Fibroblast of skin of right biceps (primary cell): Measurements from ENCODE around the gene TMEM132C.
A peak's percentile ranks its signal among the peaks of the same experiment; 100 is the strongest.
"Not testable (repeated sequence)": the region's sequence is repeated elsewhere in the genome, so short reads cannot be mapped to it uniquely, and the experiment has no call there.

Experiments
- DNase-seq: peaks from one replicate; pipeline ENCODE4 v3.0.0-alpha.2; 2013

Gene TMEM132C

DNA sequence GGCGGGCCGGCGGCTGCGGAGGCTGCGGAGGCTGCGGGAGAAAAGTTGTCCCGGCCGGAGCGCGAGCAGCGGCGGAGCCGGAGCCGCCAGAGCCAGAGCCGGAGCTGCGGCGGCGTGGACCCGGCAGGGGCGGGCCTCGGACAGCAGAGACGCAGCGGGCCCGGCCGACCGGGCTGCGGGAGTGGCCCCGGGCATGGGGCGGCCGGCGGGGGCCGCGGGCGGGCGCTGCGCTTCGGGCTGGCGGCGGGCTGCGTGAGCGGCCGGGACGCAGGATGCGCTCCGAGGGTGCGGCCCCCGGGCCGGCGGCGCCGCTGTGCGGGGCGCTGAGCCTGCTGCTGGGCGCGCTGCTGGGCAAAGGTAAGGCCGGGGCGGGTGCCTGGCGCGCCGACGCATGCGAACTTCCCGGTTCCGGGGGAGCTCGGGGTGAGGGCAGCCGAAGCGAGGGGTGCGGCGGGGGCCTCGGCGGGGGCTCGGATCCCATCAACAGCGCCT is at the start of gene TMEM132C:
TSS of gene TMEM132C (plus strand) at position 40 of the 492 bp plus-strand sequence. CDS start at position 273, 233 bp downstream.
- no peak for DNase-seq

GRCh38 chr12:128224226-128224625 is 42.7 kb upstream of the TMEM132C start:
- DNase-seq = no peak

GRCh38 chr12:128228581-128228980 is 38.4 kb upstream of the TMEM132C start:
- DNase-seq = no peak

DNA sequence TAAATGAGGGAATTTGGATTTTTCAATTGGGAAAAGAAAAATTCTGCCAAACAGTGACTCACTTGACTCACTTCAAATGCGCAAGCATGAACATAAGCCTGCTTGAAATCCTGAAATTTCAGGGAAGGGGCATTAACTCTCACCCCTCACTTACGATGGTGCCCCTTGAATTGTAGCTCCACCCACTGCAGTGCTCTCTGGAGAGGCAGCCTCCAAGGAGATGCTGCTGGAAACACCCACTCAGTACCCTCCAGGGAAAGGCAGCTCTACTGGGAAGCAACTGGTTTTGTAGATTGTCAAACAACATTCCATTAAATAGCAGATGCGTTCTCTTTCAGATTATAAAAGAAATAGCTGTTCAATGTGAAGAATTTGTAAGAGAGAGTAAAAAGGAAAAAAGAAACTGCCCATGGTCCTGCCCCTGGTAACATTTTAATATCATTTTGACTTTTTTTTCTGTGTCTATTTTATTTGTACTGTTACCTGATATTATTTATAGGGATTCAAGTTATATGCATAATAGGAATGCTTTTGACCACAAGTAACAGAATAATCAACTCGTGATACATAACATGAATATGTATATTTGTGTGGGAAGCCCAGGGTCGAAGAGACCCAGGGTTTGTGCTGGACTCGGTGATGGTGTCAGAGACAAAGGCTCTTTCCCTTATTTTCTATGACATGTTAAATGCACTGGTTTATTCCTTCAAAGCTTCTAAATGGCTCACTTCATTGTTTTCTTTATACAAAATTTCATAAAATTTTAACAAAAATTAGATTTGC is 31.1 kb upstream of the TMEM132C start:
- no peak for DNase-seq

DNA sequence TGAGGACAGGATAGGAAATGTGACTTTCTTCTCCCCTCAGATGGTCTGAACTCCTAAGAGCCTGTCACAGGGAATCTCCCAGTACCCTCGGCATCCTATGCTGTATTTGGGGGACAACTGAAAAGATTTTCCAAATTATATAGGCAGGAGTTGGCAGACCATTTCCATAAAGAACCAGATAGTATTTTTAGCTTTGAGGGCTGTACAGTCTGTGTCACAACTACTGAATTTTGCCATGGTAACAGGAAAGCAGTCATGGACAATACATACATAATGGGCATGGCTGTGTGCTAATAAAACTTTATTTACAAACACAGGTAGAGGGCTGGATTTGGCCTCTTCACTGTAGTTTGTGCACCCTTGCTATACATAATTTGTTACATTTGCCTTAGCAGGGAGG is 30.4 kb upstream of the TMEM132C start:
- DNase-seq = no peak

DNA sequence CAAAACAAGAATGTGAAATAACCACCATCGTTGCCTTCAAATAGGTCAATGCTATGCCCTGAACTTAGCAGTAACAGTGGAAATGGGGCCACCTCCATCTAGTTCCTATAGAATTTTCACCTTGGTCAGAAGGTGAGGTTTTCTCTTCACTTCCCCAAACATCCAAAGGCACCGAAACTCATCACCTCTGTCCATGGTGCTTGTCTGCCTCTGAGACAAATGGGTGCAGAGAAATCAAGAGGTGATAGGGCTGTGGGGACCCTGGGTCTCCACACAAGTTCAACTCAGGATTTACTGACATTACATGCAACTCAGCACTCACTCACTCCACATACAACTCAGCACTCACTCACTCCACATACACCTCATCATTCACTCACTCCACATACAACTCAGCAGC is 26.2 kb upstream of the TMEM132C start:
- DNase-seq = no peak

DNA sequence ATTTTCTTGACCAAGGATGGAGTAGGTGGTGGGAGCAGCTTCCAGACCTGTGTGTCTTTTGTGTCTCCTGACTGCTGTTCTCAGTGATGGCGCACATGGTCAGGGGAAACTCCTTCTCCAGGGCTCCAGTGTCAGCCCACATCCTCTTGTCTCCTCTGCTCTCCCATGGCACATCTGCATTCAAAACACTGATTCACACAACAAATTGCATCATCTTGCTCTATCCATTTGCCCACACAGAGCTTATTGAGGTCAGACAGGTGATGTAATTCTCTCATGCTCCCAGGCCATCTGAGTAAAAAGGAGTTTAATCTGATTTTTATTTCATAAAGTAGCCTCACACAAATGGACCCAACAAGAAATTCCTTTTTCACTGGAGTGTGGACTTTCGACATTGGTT is 21.8 kb upstream of the TMEM132C start:
- no peak for DNase-seq

DNA sequence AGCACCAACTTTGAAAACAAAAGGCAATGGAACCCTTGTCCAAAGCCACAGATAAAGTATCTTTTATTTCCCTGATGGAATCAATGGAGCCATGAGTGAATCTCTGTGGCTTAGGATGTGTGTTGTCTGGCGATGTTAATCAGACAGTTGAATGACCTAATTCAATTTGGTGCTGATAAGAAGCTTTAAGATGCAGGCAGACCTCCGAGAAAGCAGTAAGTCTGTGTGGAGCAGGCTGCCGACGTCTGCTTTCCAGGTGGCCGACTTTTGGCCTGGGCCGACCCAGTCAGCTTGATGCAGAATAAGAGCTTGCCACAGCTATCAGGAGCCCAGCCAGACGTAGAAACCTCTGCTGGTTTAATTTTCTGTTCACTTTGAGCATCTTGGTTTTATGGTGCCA is 21.1 kb upstream of the TMEM132C start:
- no peak for DNase-seq

DNA sequence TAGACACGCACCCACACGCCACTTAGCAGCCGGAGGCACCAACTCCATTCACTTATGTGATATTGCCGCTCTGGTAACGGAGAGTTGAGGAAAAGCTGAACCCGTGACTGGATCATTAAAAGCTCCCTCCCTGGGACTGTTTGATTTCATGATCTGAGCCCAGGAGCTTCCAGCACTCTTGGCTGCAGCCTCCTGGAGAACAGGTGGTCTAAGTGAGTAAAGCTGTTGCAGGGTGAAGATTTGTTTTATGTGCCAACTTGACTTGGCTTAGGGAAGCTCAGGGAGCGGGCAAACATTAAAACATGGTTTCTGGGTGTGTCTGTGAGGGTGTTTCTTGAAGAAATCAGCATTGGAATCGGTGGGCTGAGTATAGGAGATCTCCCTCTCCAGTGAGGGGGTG is 16.9 kb upstream of the TMEM132C start:
- DNase-seq = no peak

- DNase-seq = not testable (repeated sequence)
Measured at GRCh38 chr12:128253829-128254228, 13.1 kb upstream of the TMEM132C start.

DNA sequence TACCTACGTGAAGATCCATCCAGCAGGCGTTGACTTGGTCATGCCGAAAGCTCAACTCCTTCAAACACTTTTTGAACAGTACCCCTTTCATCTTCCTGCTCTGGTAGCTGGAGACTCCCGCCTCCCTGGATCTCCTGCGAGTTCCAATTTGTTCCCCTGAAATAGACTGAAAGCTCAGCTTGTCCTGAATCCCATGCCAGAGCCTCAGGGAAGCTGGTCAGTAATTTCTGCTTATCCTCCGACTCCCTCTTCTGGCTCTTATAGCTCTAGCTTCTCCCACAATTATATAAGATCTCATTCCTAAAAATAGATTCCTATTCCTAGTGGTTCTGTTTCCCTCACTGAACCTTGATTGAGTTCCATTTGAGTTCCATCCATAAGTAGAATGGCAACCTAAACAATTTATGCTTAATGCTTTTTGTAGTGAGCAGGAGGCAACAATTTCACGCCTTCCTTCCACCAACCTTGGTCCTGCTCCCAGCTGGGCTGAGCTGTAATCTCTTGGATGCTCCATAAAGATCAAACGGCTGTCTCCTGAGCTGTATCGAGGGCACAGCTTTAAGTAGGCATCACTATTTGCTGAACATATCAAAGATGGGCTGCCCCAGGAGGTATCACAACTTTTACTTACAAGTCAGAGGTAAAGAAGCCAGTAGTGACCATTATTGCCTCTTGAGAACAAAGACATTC is 8.0 kb upstream of the TMEM132C start:
- no peak for DNase-seq

- peak; percentile 17 for DNase-seq
Measured at GRCh38 chr12:128259556-128260070, 7.4 kb upstream of the TMEM132C start.

DNA sequence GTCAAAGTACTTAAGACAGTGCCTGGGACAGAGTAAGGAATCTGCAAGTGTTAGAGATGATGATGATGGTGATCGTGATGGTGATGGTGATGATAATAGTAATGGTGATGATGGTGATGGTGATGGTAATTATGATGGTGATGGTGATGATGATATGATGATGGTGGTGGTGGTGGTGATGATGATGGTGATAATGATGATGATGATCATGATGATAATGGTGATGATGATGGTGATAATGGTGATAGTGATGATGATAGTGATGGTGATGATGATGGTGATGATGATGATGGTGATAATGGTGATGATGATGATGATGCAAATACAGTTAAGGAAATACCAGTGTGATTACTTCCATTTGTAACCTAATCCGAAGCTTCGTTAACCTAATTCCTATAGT is 5.2 kb upstream of the TMEM132C start:
- DNase-seq = no peak

GRCh38 chr12:128265566-128265965 is 1.4 kb upstream of the TMEM132C start:
- DNase-seq = no peak

- no peak for DNase-seq
Measured at GRCh38 chr12:128266086-128266485, 884 bp upstream of the TMEM132C start.

DNA sequence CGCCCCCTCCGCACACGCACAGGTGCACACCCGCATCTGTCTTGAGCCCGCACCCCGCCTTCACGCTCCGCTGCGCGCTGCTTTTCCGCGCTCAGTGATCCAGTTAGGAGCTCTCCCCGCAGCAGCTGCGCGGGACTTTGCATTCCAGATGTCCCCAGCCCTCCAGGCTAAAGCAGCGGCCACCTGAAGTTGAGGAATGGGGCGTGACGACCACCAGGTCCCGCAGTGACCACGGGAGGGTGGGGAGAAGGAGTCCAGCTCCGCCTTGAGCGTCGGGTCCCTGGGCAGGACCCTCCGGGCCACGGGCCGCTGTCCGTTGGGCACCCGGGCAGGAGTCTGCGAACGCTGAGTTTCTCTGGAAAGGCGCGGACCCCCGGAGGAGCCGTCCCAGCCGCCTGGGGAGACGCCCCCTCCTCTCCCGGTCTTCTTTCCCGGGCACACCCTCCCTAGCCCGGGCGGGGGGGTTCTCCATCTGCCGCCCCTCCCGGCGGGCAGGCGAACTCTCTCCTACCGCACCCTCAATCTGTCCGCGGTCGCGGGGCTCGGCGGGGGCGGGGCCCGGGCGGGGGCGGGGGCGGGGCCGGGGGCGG is 334 bp upstream of the TMEM132C start:
- DNase-seq = no peak

DNA sequence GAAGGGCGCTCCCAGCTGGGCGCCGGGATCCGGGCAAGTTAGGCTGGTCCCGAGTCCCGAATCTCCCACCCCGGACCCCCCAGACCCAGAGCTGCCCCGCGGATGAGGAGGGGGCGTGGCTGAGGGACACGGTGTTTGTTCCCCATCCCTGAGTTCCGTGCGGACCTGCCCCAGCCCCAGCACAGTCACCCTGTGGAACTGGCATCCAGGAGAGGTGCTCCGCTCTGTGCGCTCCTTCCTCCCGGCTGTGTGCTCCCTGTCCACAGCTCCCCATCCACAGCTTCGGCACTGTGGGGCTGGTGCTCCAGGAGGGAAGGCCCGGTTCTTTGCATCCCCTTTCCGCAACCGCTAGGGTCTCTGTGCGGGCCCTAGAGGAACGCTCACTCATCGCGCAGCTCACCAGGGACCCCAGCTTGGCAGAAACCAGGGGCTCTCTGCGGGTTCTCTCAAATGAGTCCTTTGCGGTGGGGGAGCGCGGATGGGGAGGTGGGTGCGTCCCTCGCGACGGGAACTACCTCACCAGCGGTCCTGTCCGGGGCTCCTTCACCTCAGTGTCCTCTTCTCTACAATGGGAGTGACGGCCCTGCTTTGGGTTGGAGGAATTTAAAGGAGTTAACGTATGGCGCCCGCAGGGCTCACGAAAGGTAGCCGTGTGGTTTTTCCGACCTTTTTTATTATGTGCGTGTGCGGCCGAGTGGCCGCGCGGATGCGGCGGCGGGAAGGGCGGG is 845 bp downstream of the TMEM132C start:
- no peak for DNase-seq

GRCh38 chr12:128268379-128268995 is 1.5 kb downstream of the TMEM132C start:
- DNase-seq = no peak

DNA sequence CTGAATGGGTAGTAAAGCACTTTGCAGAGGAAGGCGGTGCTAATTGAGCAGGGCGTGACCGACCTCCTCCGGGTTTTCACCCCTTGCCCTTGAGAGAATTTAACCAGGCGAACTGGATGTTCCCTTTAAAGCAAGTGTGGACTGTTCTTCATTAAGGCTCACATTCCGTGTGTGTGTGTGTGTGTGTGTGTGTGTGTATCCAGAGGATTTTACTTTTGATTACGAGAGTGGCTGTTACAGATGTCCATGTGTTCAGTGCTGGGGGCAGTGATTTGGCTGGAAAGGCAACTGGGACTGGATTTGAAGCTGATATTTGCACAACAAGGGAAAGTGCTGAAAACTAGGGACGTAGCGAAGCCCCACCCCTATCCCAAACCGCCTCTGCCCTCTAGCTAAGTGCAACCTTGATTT is 2.2 kb downstream of the TMEM132C start:
- no peak for DNase-seq

DNA sequence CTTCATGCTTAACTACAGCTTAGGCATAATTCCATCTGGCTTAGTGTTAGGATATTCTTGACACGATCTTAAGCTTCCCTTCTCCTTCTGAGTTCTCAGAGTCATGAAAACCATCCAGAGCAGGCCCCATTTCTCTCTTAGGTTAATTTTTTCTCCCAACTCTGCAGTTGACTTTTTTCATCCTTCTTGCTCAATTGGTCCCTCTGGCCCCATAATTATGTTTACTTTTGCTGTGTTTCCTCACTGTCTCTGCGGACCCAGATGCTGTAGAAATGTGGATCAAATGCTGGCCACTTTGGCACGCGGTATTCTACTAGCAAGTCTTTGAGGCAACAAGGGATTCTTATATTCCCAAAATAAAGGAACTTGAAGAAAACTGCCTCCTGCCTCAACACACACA is 9.5 kb downstream of the TMEM132C start:
- no peak for DNase-seq

DNA sequence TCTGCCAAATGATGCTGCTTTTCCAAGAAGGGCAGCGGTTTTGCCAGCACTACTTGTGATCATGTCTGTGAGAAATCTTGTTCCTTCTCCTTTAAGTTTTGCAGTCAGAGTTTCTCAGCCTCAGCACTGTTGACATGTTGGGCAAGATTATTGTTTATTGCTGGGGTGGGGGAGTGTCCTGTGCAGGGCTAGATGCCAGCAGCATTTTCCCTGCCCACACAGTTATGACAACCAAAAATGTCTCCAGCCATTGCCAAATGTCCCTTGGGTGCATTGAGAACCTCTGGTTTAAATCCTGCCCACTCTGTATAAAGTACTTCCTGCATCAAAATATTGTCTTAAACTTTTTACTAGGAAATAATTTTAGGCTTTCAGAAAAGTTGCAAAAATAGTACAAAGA is 20.0 kb downstream of the TMEM132C start:
- DNase-seq = no peak

DNA sequence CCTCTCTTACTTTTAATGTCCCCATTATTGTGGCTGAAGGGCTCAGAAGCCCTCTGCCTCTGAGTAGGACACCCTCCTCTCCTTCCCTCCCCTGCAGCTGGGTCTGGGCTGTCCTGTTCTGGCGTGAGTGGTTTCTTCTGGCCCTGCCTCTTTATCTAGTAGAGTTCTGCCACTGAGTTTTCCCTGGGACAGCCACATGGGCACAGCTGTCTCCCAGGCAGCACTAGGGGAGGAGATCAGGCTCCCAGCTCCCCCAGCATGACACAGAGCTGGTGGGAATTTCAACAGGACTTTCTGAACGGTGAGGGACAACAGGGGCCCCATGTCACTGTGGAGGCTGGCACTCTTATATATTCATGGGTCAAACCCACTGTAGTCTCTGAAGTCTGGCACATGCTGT is 21.4 kb downstream of the TMEM132C start:
- no peak for DNase-seq

- no peak for DNase-seq
Measured at GRCh38 chr12:128288896-128289295, 21.9 kb downstream of the TMEM132C start.
